Stimulated activated naive CD8-positive, alpha-beta T cell treated with anti-CD3 and anti-CD28 coated beads, Interleukin-15, amount 100 ng/mL, for 72 hours (primary cell): Measurements from ENCODE around the gene STAP1.
"Not testable (repeated sequence)": the region's sequence is repeated elsewhere in the genome, so short reads cannot be mapped to it uniquely, and the experiment has no call there.

Experiments used
- ATAC-seq: fragments of 150-1000 bp; cut with Tn5 transposase; 2 replicates; pipeline ENCODE4 v1.10.0; 2021; ENCODE audit warnings: mild to moderate bottlenecking, moderate library complexity
- DNase-seq, 2 donors: peaks; one replicate each; pipeline ENCODE4 v3.0.0; 2021 to 2022
- H3K27ac Mint-ChIP-seq, 2 donors: one replicate each; pipeline ENCODE4 v1.8.0; 2022; ENCODE audit warnings: mild to moderate bottlenecking in 2 of 2, mixed read lengths in 2 of 2, moderate library complexity in 2 of 2
- H3K27me3 Mint-ChIP-seq: one replicate; pipeline ENCODE4 v1.8.0; 2022; ENCODE audit warnings: mixed read lengths
- H3K4me1 Mint-ChIP-seq: one replicate; pipeline ENCODE4 v1.8.0; 2022; ENCODE audit warnings: mild to moderate bottlenecking, mixed read lengths
- H3K4me3 Mint-ChIP-seq, 2 donors: one replicate each; pipeline ENCODE4 v1.8.0; 2022; ENCODE audit warnings: mild to moderate bottlenecking in 2 of 2, mixed read lengths in 2 of 2, moderate library complexity in 1 of 2
- H3K9me3 Mint-ChIP-seq, 2 donors: one replicate each; pipeline ENCODE4 v1.8.0; 2022; ENCODE audit warnings: mixed read lengths in 2 of 2

The STAP1 gene

GRCh38 chr4:67634741-67635140 is 76.2 kb downstream of the STAP1 start:
- no peak for ATAC-seq
- H3K9me3 Mint-ChIP-seq = no peaks in the 10 kb centered on the region
- no peak for DNase-seq
- no peak overlapping the region for H3K4me3 Mint-ChIP-seq
- H3K27ac Mint-ChIP-seq = no peak overlapping the region
- no peaks in the 10 kb centered on the region for H3K4me1 Mint-ChIP-seq
- H3K27me3 Mint-ChIP-seq = no peaks in the 10 kb centered on the region

- Mint-ChIP-seq H3K27me3 (no peaks in the 10 kb centered on the region), H3K4me3 (no peak overlapping the region), H3K9me3 (no peaks in the 10 kb centered on the region), H3K27ac (no peak overlapping the region), H3K4me1 (no peaks in the 10 kb centered on the region)
- ATAC-seq (no peak), DNase-seq (no peak)
Measured at GRCh38 chr4:67635331-67635730, 76.8 kb downstream of the STAP1 start.

DNA sequence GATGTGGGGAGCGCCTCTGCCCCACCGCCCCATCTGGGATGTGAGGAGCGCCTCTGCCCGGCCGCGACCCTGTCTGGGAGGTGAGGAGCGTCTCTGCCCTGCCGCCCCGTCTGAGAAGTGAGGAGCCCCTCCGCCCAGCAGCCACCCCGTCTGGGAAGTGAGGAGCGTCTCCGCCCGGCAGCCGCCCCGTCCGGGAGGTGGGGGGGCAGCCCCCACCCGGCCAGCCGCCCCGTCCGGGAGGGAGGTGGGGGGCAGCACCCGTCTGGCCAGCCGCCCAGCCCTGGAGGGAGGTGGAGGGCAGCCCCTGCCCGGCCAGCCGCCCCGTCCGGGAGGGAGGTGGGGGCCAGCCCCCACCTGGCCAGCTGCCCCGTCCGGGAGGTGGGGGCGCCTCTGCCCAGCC is 78.5 kb downstream of the STAP1 start:
- ATAC-seq = peak; percentile 57
- not testable (repeated sequence) for DNase-seq, H3K4me3 Mint-ChIP-seq, H3K4me1 Mint-ChIP-seq, H3K27me3 Mint-ChIP-seq, H3K9me3 Mint-ChIP-seq
- peak overlapping the region in 1 of 2 donors; percentile 71 for H3K27ac Mint-ChIP-seq

GRCh38 chr4:67638136-67638535 is 79.6 kb downstream of the STAP1 start:
- DNase-seq (no peak), ATAC-seq (no peak)
- H3K27ac Mint-ChIP-seq = peak overlapping the region in 1 of 2 donors; percentile 31
- no peak overlapping the region for H3K4me3 Mint-ChIP-seq
- H3K27me3 Mint-ChIP-seq = no peaks in the 10 kb centered on the region
- H3K4me1 Mint-ChIP-seq = no peaks in the 10 kb centered on the region
- H3K9me3 Mint-ChIP-seq = no peaks in the 10 kb centered on the region

DNA sequence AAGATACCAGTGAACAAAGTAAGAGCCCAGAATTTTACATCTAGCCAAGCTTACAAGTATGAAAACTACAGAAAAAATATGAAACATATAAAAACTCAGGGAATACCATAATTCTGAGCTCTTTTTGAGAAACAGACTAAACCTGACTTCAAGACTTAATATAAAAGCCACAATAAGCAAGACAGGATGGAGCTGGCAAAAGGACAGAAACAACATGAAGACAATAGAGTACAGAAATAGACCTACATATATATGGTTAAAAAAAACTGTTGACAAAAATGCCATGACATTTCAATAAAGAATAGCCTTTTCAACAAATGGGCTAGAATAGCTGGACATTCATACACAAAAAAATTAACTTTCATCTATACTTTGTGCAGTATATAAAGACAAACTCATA is 93.0 kb downstream of the STAP1 start:
- ATAC-seq = no peak
- no peak for DNase-seq
- H3K4me3 Mint-ChIP-seq = no peak overlapping the region
- H3K27ac Mint-ChIP-seq = no peak overlapping the region
- peaks cover 0 to 6% of the 10 kb centered on the region in 2 donors for H3K9me3 Mint-ChIP-seq
- no peaks in the 10 kb centered on the region for H3K4me1 Mint-ChIP-seq
- no peaks in the 10 kb centered on the region for H3K27me3 Mint-ChIP-seq
